Astrocyte (in vitro differentiated cells and primary cell): Measurements from ENCODE around the gene MAP4K4. TPM values are rescaled to one million over a fixed set of nuclear protein-coding genes. Genes with fewer than 3 reads are reported as not detected.

Source experiments
- DNase-seq: peaks from one replicate; pipeline ENCODE4 v3.0.0-alpha.2; 2010; ENCODE audit warnings: low read depth
- FAIRE-seq: peaks from 2 replicates; lab custom pipeline; 2011; peaks lifted over from hg19 to GRCh38; lab: Jason Lieb, UNC
- H2AFZ ChIP-seq: 2 replicates; pipeline ENCODE4 v1.6.0; 2012; ENCODE audit warnings: low read depth, low read length, inconsistent platforms
- H3K27ac ChIP-seq: 2 replicates; pipeline ENCODE4 v1.5.1; 2011; ENCODE audit warnings: low read depth, low read length, inconsistent platforms
- H3K27me3 ChIP-seq: 2 replicates; pipeline ENCODE4 v1.6.0; 2011; ENCODE audit warnings: low read length, inconsistent platforms; ENCODE audit not compliant: insufficient read depth
- H3K36me3 ChIP-seq: 2 replicates; pipeline ENCODE4 v1.5.1; 2011; ENCODE audit warnings: low read length, inconsistent platforms; ENCODE audit not compliant: insufficient read depth
- H3K4me1 ChIP-seq: 2 replicates; pipeline ENCODE4 v1.5.1; 2011; ENCODE audit warnings: low read length, inconsistent platforms; ENCODE audit not compliant: insufficient read depth
- H3K4me2 ChIP-seq: 2 replicates; pipeline ENCODE4 v1.6.0; 2012; ENCODE audit warnings: low read length, inconsistent platforms
- H3K4me3 ChIP-seq: 2 replicates; pipeline ENCODE4 v1.5.1; 2011; ENCODE audit warnings: low read depth, mild to moderate bottlenecking, low read length, inconsistent platforms; ENCODE audit not compliant: insufficient read depth
- H3K79me2 ChIP-seq: 2 replicates; pipeline ENCODE4 v1.6.0; 2012; ENCODE audit warnings: mild to moderate bottlenecking, low read length, inconsistent platforms; ENCODE audit not compliant: insufficient read depth
- H3K9ac ChIP-seq: 2 replicates; pipeline ENCODE4 v1.6.0; 2012; ENCODE audit warnings: mild to moderate bottlenecking, low read length, inconsistent platforms
- H3K9me3 ChIP-seq: 2 replicates; pipeline ENCODE4 v1.5.1; 2012; ENCODE audit warnings: low read depth, mild to moderate bottlenecking, low read length, inconsistent platforms; ENCODE audit not compliant: insufficient read depth
- H4K20me1 ChIP-seq: 2 replicates; pipeline ENCODE4 v1.6.0; 2012; ENCODE audit warnings: low read length, inconsistent platforms; ENCODE audit not compliant: insufficient read depth
- H3K27ac Mint-ChIP-seq: one replicate; pipeline ENCODE4 v1.8.0; 2021; ENCODE audit warnings: mild to moderate bottlenecking, mixed read lengths; ENCODE audit not compliant: unreplicated experiment
- H3K27me3 Mint-ChIP-seq: one replicate; pipeline ENCODE4 v1.8.0; 2021; ENCODE audit warnings: low read depth, mixed read lengths; ENCODE audit not compliant: unreplicated experiment
- H3K36me3 Mint-ChIP-seq: one replicate; pipeline ENCODE4 v1.8.0; 2021; ENCODE audit warnings: low read depth, mixed read lengths; ENCODE audit not compliant: unreplicated experiment
- H3K4me1 Mint-ChIP-seq: one replicate; pipeline ENCODE4 v1.8.0; 2021; ENCODE audit warnings: low read depth, mixed read lengths; ENCODE audit not compliant: unreplicated experiment
- H3K4me3 Mint-ChIP-seq: one replicate; pipeline ENCODE4 v1.8.0; 2021; ENCODE audit warnings: mild to moderate bottlenecking, moderate library complexity, mixed read lengths; ENCODE audit not compliant: unreplicated experiment
- H3K9me3 Mint-ChIP-seq: one replicate; pipeline ENCODE4 v1.8.0; 2021; ENCODE audit warnings: mild to moderate bottlenecking, mixed read lengths; ENCODE audit not compliant: unreplicated experiment
- EZH2 ChIP-seq: IDR thresholded peaks from 2 replicates; pipeline ENCODE4 v1.6.1; 2012; ENCODE audit warnings: mild to moderate bottlenecking, low read length, inconsistent platforms; ENCODE audit not compliant: insufficient read depth
- total RNA-seq: library from RNA; stranded (reverse); gene quantifications from 2 replicates; pipeline ENCODE4 v1.2.1, GENCODE V29; 2021
- TF ChIP-seq, protein P1 (sequence below): IDR thresholded peaks from 2 replicates; pipeline ENCODE4 v1.5.1; 2011; ENCODE audit warnings: low read depth, mild to moderate bottlenecking, inconsistent platforms, low read length, moderate library complexity; ENCODE audit not compliant: insufficient read depth

The MAP4K4 gene
- total RNA-seq, 1 donor from 2014 or later: 231 TPM

- H3K9me3 Mint-ChIP-seq: no peaks in the 10 kb centered on the region
- H3K79me2 ChIP-seq: peaks cover 99% of the 10 kb centered on the region
- H3K9me3 ChIP-seq: no peaks in the 10 kb centered on the region
- DNase-seq: no peak
- peaks cover 75% of the 10 kb centered on the region for H3K4me1 Mint-ChIP-seq
- no peak for FAIRE-seq
- H3K27ac ChIP-seq: no peak overlapping the region
- H3K4me2 ChIP-seq: no peak overlapping the region
- peaks cover 97% of the 10 kb centered on the region for H4K20me1 ChIP-seq
- TF ChIP-seq, protein P1, sequence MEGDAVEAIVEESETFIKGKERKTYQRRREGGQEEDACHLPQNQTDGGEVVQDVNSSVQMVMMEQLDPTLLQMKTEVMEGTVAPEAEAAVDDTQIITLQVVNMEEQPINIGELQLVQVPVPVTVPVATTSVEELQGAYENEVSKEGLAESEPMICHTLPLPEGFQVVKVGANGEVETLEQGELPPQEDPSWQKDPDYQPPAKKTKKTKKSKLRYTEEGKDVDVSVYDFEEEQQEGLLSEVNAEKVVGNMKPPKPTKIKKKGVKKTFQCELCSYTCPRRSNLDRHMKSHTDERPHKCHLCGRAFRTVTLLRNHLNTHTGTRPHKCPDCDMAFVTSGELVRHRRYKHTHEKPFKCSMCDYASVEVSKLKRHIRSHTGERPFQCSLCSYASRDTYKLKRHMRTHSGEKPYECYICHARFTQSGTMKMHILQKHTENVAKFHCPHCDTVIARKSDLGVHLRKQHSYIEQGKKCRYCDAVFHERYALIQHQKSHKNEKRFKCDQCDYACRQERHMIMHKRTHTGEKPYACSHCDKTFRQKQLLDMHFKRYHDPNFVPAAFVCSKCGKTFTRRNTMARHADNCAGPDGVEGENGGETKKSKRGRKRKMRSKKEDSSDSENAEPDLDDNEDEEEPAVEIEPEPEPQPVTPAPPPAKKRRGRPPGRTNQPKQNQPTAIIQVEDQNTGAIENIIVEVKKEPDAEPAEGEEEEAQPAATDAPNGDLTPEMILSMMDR: no peak
- no peaks in the 10 kb centered on the region for H3K36me3 ChIP-seq
- H3K4me1 ChIP-seq: peaks cover 40% of the 10 kb centered on the region
- H3K4me3 Mint-ChIP-seq: peak overlapping the region; percentile 9
- peaks cover 4% of the 10 kb centered on the region for H3K36me3 Mint-ChIP-seq
- H3K4me3 ChIP-seq: no peak overlapping the region
- peak overlapping the region; percentile 62 for H3K27ac Mint-ChIP-seq
- no peak overlapping the region for H2AFZ ChIP-seq
- no peaks in the 10 kb centered on the region for H3K27me3 ChIP-seq
- H3K27me3 Mint-ChIP-seq: no peaks in the 10 kb centered on the region
- no peak overlapping the region for H3K9ac ChIP-seq
These were observed 35.9 kb downstream of the MAP4K4 start for GRCh38 chr2:101733257-101733993.

GRCh38 chr2:101734505-101735165, 37.1 kb downstream of the MAP4K4 start:
- H3K4me3 Mint-ChIP-seq: no peak overlapping the region
- DNase-seq (no peak), FAIRE-seq (no peak)
- H2AFZ ChIP-seq: no peak overlapping the region
- peak overlapping the region; percentile 37 for H3K4me2 ChIP-seq
- H3K4me1 Mint-ChIP-seq: peaks cover 74% of the 10 kb centered on the region
- H3K27ac Mint-ChIP-seq: peak overlapping the region; percentile 43
- H3K27ac ChIP-seq: no peak overlapping the region
- peaks cover 96% of the 10 kb centered on the region for H4K20me1 ChIP-seq
- H3K4me1 ChIP-seq: peaks cover 40% of the 10 kb centered on the region
- TF ChIP-seq, protein P1: no peak
- no peak for TF ChIP-seq EZH2
- peaks cover 99% of the 10 kb centered on the region for H3K79me2 ChIP-seq
- H3K27me3 Mint-ChIP-seq: no peaks in the 10 kb centered on the region
- H3K9me3 ChIP-seq: no peaks in the 10 kb centered on the region
- H3K36me3 Mint-ChIP-seq: peaks cover 4% of the 10 kb centered on the region
- no peak overlapping the region for H3K4me3 ChIP-seq
- H3K9ac ChIP-seq: no peak overlapping the region
- H3K36me3 ChIP-seq: no peaks in the 10 kb centered on the region
- no peaks in the 10 kb centered on the region for H3K27me3 ChIP-seq
- no peaks in the 10 kb centered on the region for H3K9me3 Mint-ChIP-seq

GRCh38 chr2:101735166-101735533, 37.6 kb downstream of the MAP4K4 start:
- H3K27me3 ChIP-seq: no peaks in the 10 kb centered on the region
- TF ChIP-seq, protein P1: no peak
- TF ChIP-seq EZH2: no peak
- H3K4me2 ChIP-seq: peak overlapping the region; percentile 37
- Mint-ChIP-seq H3K4me1 (peaks cover 72% of the 10 kb centered on the region), H3K4me3 (no peak overlapping the region), H3K27me3 (no peaks in the 10 kb centered on the region), H3K36me3 (peaks cover 2% of the 10 kb centered on the region), H3K9me3 (no peaks in the 10 kb centered on the region), H3K27ac (no peak overlapping the region)
- no peak overlapping the region for H2AFZ ChIP-seq
- H3K36me3 ChIP-seq: no peaks in the 10 kb centered on the region
- no peaks in the 10 kb centered on the region for H3K9me3 ChIP-seq
- FAIRE-seq (no peak), DNase-seq (no peak)
- H3K79me2 ChIP-seq: peaks cover 98% of the 10 kb centered on the region
- peaks cover 40% of the 10 kb centered on the region for H3K4me1 ChIP-seq
- peaks cover 94% of the 10 kb centered on the region for H4K20me1 ChIP-seq
- H3K4me3 ChIP-seq: no peak overlapping the region
- H3K9ac ChIP-seq: no peak overlapping the region
- no peak overlapping the region for H3K27ac ChIP-seq
